ENCODE data around the gene TASP1. TPM values are rescaled to one million over a fixed set of nuclear protein-coding genes. Genes with fewer than 3 reads are reported as not detected.

TASP1 gene
- polyA plus RNA-seq, 3 donors = 2.3 to 3.3 (median 2.6) TPM

- Mint-ChIP-seq H3K4me1 (no peaks in the 10 kb centered on the region), H3K4me3 (no peak overlapping the region), H3K9me3 (peaks cover 4 to 24% (median 20%) of the 10 kb centered on the region in 7 donors), H3K27ac (no peak overlapping the region), H3K36me3 (peaks cover 11 to 18% of the 10 kb centered on the region in 2 donors), H3K27me3 (ENCODE audit: low read depth in 3 of 3) (no peaks in the 10 kb centered on the region)
- Histone ChIP-seq H3K4me2 (replicated peaks; ENCODE audit: extremely low read depth, low read length, poor library complexity, severe bottlenecking) (no peak overlapping the region), H2AFZ (ENCODE audit: insufficient read depth, low read depth, low read length, poor library complexity, severe bottlenecking) (no peak overlapping the region), H4K20me1 (ENCODE audit: insufficient read depth, low read length) (no peaks in the 10 kb centered on the region), H3K79me2 (ENCODE audit: insufficient read depth, low read length) (no peaks in the 10 kb centered on the region), H3K9ac (ENCODE audit: insufficient read depth, low read length, poor library complexity, severe bottlenecking) (no peak overlapping the region), H3K9me3 (replicated peaks in 1 of 2; ENCODE audit: control insufficient read depth in 1 of 2, insufficient read depth in 1 of 2, low read length in 2 of 2) (peaks cover 0 to 8% of the 10 kb centered on the region in 2 donors), H3K27me3 (ENCODE audit: control insufficient read depth in 2 of 2, insufficient read depth in 2 of 2, low read length in 2 of 2) (no peaks in the 10 kb centered on the region), H3K36me3 (replicated peaks in 1 of 2; ENCODE audit: control insufficient read depth in 1 of 2, insufficient read depth in 2 of 2, low read length in 2 of 2) (no peaks in the 10 kb centered on the region), H3K27ac (ENCODE audit: low read depth in 1 of 2, low read length in 2 of 2) (no peak overlapping the region), H3K4me1 (ENCODE audit: control insufficient read depth in 1 of 2, insufficient read depth in 2 of 2, low read length in 2 of 2) (no peaks in the 10 kb centered on the region), H3K4me3 (replicated peaks in 1 of 3; ENCODE audit: low read depth in 2 of 3, low read length in 3 of 3) (no peak overlapping the region)
- no peak for TF ChIP-seq CTCF (IDR thresholded peaks at IDR 0.05)
- intact Hi-C loops (cut with micrococcal nuclease) = no loop called here
- DNase-seq = no peak
Measured at GRCh38 chr20:13586133-13586532, 52.6 kb downstream of the TASP1 start.

GRCh38 chr20:13581451-13581850, 57.3 kb downstream of the TASP1 start:
- Mint-ChIP-seq H3K27me3 (ENCODE audit: low read depth in 3 of 3) (no peaks in the 10 kb centered on the region), H3K4me3 (no peak overlapping the region), H3K27ac (no peak overlapping the region), H3K36me3 (peaks cover 10 to 32% of the 10 kb centered on the region in 2 donors), H3K9me3 (peaks cover 2 to 20% (median 6%) of the 10 kb centered on the region in 7 donors), H3K4me1 (no peaks in the 10 kb centered on the region)
- Histone ChIP-seq H4K20me1 (ENCODE audit: insufficient read depth, low read length) (no peaks in the 10 kb centered on the region), H3K27me3 (ENCODE audit: control insufficient read depth in 2 of 2, insufficient read depth in 2 of 2, low read length in 2 of 2) (no peaks in the 10 kb centered on the region), H3K4me2 (replicated peaks; ENCODE audit: extremely low read depth, low read length, poor library complexity, severe bottlenecking) (no peak overlapping the region), H3K36me3 (replicated peaks in 1 of 2; ENCODE audit: control insufficient read depth in 1 of 2, insufficient read depth in 2 of 2, low read length in 2 of 2) (peaks cover 0 to 10% of the 10 kb centered on the region in 2 donors), H3K9me3 (replicated peaks in 1 of 2; ENCODE audit: control insufficient read depth in 1 of 2, insufficient read depth in 1 of 2, low read length in 2 of 2) (peaks cover 0 to 4% of the 10 kb centered on the region in 2 donors), H3K79me2 (ENCODE audit: insufficient read depth, low read length) (no peaks in the 10 kb centered on the region), H3K4me3 (replicated peaks in 1 of 3; ENCODE audit: low read depth in 2 of 3, low read length in 3 of 3) (no peak overlapping the region), H2AFZ (ENCODE audit: insufficient read depth, low read depth, low read length, poor library complexity, severe bottlenecking) (no peak overlapping the region), H3K9ac (ENCODE audit: insufficient read depth, low read length, poor library complexity, severe bottlenecking) (no peak overlapping the region), H3K27ac (ENCODE audit: low read depth in 1 of 2, low read length in 2 of 2) (no peak overlapping the region), H3K4me1 (ENCODE audit: control insufficient read depth in 1 of 2, insufficient read depth in 2 of 2, low read length in 2 of 2) (no peaks in the 10 kb centered on the region)
- WGBS (ENCODE audit: insufficient coverage) = 80% methylated on average over 2 of the region's 3 CpGs
- no peak for TF ChIP-seq CTCF (IDR thresholded peaks at IDR 0.05)
- no peak for DNase-seq
- intact Hi-C loops (cut with micrococcal nuclease) = no loop called here
